Testis (tissue), 3 donors: Measurements from ENCODE around the gene CENPH. TPM values are rescaled to one million over a fixed set of nuclear protein-coding genes. Genes with fewer than 3 reads are reported as not detected.

Experiments
- DNase-seq: peaks from one replicate; pipeline ENCODE4 v3.0.0-alpha.2; 2019
- H3K27ac ChIP-seq, 2 donors: fragments of 200-600 bp; sonication (generic); one replicate each; pipeline ENCODE4 v1.5.1; 2019
- H3K27me3 ChIP-seq: fragments of 200-600 bp; sonication (generic); one replicate; pipeline ENCODE4 v1.5.1; 2019
- H3K36me3 ChIP-seq: fragments of 200-600 bp; sonication (generic); one replicate; pipeline ENCODE4 v1.5.1; 2017; ENCODE audit warnings: low read depth; ENCODE audit errors: missing control alignments
- H3K4me1 ChIP-seq: fragments of 200-600 bp; sonication (generic); one replicate; pipeline ENCODE4 v1.5.1; 2019
- H3K4me3 ChIP-seq, 2 donors: fragments of 200-600 bp; sonication (generic); one replicate each; pipeline ENCODE4 v1.5.1; 2017 to 2019
- H3K9me3 ChIP-seq: fragments of 200-600 bp; sonication (generic); one replicate; pipeline ENCODE4 v1.5.1; 2017
- CTCF ChIP-seq, 3 experiments: fragments of 450-650 bp in 2 of 3; fragments of 200-600 bp in 1 of 3; sonication (generic) in 1 of 3; IDR thresholded peaks; one replicate each; pipeline ENCODE4 v1.5.1; 2016 to 2019; ENCODE audit warnings: antibody characterized with exemption in 3 of 3, mild to moderate bottlenecking in 2 of 3, moderate library complexity in 1 of 3
- POLR2A ChIP-seq: fragments of 450-650 bp; IDR thresholded peaks from one replicate; pipeline ENCODE4 v1.6.1; 2017; ENCODE audit warnings: antibody characterized with exemption, mild to moderate bottlenecking, moderate library complexity
- WGBS, 2 donors: methylation state at CpG; one replicate each; pipeline ENCODE4 v1.1.5; 2018; 5-methylcytosine and 5-hydroxymethylcytosine counted together
- intact Hi-C: fragments of 100-400 bp; cut with DNase I; formaldehyde crosslinking; loops from one replicate; pipeline ENCODE4 v1.15.1; 2023; ENCODE audit warnings: low total_unique reads
- polyA plus RNA-seq: library from polyadenylated mRNA; stranded (reverse); fragments of 350-450 nt; fragmentation: Illumina TruSeq; extraction: RNeasy Lipid Tissue Mini Kit (QIAGEN cat#74804); gene quantifications from one replicate; pipeline ENCODE4 v1.2.3, GENCODE V29; 2014; ENCODE audit warnings: low read depth, low replicate concordance; ENCODE audit not compliant: insufficient read depth
- total RNA-seq, 2 donors: library from RNA; depleted of rRNA; stranded (reverse); fragments of >200 nt; gene quantifications; one replicate each; pipeline ENCODE4 v1.2.3, GENCODE V29; 2016

Gene CENPH
- total and polyA plus RNA-seq, 3 donors from 2014 or later: 26.9 to 38.9 (median 38.0) TPM

- H3K4me3 ChIP-seq: peak within 1 kb of the TSS; percentile 66 to 79
- peak; percentile 99 for DNase-seq
- H3K27ac ChIP-seq: peak within 1 kb of the TSS; percentile 56 to 62
- intact Hi-C loops: no loop called here
- no peaks in the 10 kb centered on the region for H3K4me1 ChIP-seq
- no peaks in the 10 kb centered on the region for H3K36me3 ChIP-seq
- no peaks in the 10 kb centered on the region for H3K9me3 ChIP-seq
- TF ChIP-seq CTCF (IDR thresholded peaks at IDR 0.05): no peak
- no peak for TF ChIP-seq POLR2A
- WGBS, 2 donors: 1% methylated on average over 30 to 50 of the region's 50 CpGs
- H3K27me3 ChIP-seq: no peaks in the 10 kb centered on the region
Measured at GRCh38 chr5:69166686-69167492, 22.5 kb upstream of the CENPH start, which contains the start of gene CCNB1. TSS of gene CCNB1 (plus strand) at chr5:69167150. CDS start at chr5:69167263, 113 bp downstream.

- H3K27ac ChIP-seq: peak overlapping the region; percentile 56 to 62
- H3K4me1 ChIP-seq: no peaks in the 10 kb centered on the region
- no peak for TF ChIP-seq POLR2A
- TF ChIP-seq CTCF (IDR thresholded peaks at IDR 0.05): no peak
- H3K36me3 ChIP-seq: no peaks in the 10 kb centered on the region
- peak overlapping the region; percentile 66 to 79 for H3K4me3 ChIP-seq
- intact Hi-C loops: no loop called here
- H3K27me3 ChIP-seq: no peaks in the 10 kb centered on the region
- no peak for DNase-seq
- H3K9me3 ChIP-seq: no peaks in the 10 kb centered on the region
- WGBS, 2 donors: 0 to 1% methylated on average over 11 of the region's 11 CpGs
Measured at GRCh38 chr5:69167493-69167855, 21.9 kb upstream of the CENPH start.

- Histone ChIP-seq H3K9me3 (no peaks in the 10 kb centered on the region), H3K4me1 (no peaks in the 10 kb centered on the region), H3K4me3 (peak overlapping the region; percentile 66 to 79), H3K36me3 (no peaks in the 10 kb centered on the region), H3K27ac (no peak overlapping the region), H3K27me3 (no peaks in the 10 kb centered on the region)
- intact Hi-C loops: no loop called here
- WGBS, 2 donors: 35 to 42% methylated on average over 8 of the region's 8 CpGs
- DNase-seq: no peak
- TF ChIP-seq POLR2A (no peak), CTCF (IDR thresholded peaks at IDR 0.05) (no peak)
Measured at GRCh38 chr5:69167929-69168328, 21.5 kb upstream of the CENPH start.

GRCh38 chr5:69170495-69170894 is 18.9 kb upstream of the CENPH start:
- H3K36me3 ChIP-seq: no peaks in the 10 kb centered on the region
- WGBS, 2 donors: 86 to 100% methylated on average over 1 of the region's 1 CpG

More at GRCh38 chr5:69170495-69170894, 18.9 kb upstream of the CENPH start:
- Histone ChIP-seq H3K9me3 (no peaks in the 10 kb centered on the region), H3K4me1 (no peaks in the 10 kb centered on the region), H3K4me3 (no peak overlapping the region), H3K27me3 (no peaks in the 10 kb centered on the region), H3K27ac (no peak overlapping the region)
- no peak for TF ChIP-seq CTCF (IDR thresholded peaks at IDR 0.05)
- TF ChIP-seq POLR2A: no peak
- intact Hi-C loops: no loop called here
- no peak for DNase-seq
